Cerebellar cortex (tissue), 1 donor: ENCODE data around the gene EYS.

ENCODE experiments used
- DNase-seq: peaks from one replicate; pipeline ENCODE4 v3.0.0-alpha.2; 2015; ENCODE audit warnings: low spot score

Gene EYS

DNA sequence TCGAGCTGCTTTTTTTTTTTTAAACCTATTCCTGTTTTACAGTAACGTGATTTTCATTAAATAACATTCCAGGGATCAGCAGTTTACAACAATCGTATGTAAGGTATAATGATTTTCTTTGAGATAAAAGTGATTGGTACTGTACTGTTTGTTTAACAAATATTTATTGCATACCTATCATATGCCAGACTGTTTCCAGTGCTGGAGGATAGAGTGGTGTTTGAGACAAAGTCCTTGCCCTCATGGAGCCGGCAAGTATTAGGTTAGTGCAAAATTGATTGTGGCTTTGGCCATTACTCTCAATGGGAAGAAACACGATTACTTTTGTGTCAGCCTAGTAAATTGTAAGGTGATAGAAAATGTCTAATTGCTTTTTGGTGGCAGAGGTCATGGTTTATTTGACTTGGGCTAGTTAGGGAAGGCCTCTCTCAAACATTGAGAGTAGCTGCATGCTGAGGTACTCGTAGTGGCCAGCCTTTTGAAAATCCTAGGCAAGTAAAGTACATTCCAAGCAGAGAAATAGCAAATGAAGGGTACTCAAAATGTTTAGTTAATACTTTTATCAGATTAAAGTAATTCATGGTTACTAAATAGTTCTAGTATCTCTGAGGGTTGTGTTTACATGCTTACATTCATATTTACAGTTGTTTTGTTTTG lies 2035.8 kb downstream of the EYS start:
- no peak for DNase-seq
